ENCODE results near the gene SLC2A3. TPM values are rescaled to one million over a fixed set of nuclear protein-coding genes. Genes with fewer than 3 reads are reported as not detected.
A peak's percentile ranks its signal among the peaks of the same experiment; 100 is the strongest.
"Not testable (repeated sequence)": the region's sequence is repeated elsewhere in the genome, so short reads cannot be mapped to it uniquely, and the experiment has no call there.

Gene SLC2A3
- total RNA-seq, 1 experiment from 2014 or later, result 3,303 TPM

DNA sequence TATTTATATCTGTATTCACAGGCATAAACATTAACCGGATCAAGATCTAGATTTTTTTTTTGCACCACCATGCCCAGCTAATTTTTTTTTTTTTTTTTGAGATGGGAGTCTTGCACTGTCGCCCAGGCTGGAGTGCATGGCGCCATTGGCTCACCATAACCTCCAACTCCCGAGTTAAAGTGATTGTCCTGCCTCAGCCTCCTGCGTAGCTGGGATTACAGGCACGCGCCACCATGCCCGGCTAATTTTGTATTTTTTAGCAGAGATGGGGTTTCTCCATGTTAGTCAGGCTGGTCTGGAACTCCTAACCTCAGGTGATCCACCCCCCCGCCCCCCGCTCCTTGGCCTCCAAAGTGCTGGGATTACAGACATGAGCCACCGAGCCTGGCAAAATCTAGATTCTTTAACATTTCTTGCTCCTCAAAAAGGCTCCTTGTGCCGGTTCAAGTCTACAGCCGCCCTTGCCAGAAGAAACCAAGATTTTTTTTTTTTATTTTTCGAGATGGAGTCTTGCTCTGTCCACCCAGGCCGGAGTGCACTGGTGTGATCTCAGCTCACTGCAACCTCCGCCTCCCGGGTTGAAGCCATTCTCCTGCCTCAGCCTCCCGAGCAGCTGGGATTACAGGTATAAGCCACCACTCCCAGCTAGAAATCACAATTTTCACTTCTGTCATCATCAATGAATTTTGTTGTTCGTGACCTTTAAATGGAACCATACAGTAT is 36.9 kb upstream of the SLC2A3 start:
- Histone ChIP-seq H3K4me3 (ENCODE audit: low read depth, low read length) (peak overlapping the region; percentile 42), H3K36me3 (ENCODE audit: control insufficient read depth, insufficient read depth, low read length) (no peaks in the 10 kb centered on the region), H3K27me3 (replicated peaks; ENCODE audit: control insufficient read depth, insufficient read depth, low read length) (no peaks in the 10 kb centered on the region), H3K4me1 (peaks cover 50% of the 10 kb centered on the region), H3K9me3 (no peaks in the 10 kb centered on the region)
- Mint-ChIP-seq H3K9me3 (ENCODE audit: unreplicated experiment) (peaks cover 3% of the 10 kb centered on the region), H3K4me3 (ENCODE audit: unreplicated experiment) (peak overlapping the region; percentile 81), H3K27ac (ENCODE audit: unreplicated experiment) (peak overlapping the region; percentile 91), H3K27me3 (ENCODE audit: insufficient read depth, unreplicated experiment) (no peaks in the 10 kb centered on the region), H3K36me3 (ENCODE audit: insufficient read depth, unreplicated experiment) (peaks cover 79% of the 10 kb centered on the region), H3K4me1 (ENCODE audit: low read depth, unreplicated experiment) (peaks cover 29% of the 10 kb centered on the region)
- no TSS peak for BruUV-seq (replicated peaks)
- ChIA-PET POLR2A (interaction anchor here (0.6 to 1.8 kb wide), 6 partner anchors 13 to 1607 kb away, joined by 3 to 18 read pairs (median 4); partner anchors contain the start of gene SLC2A3), CTCF (interaction anchor here (0.7 to 1.0 kb wide), 2 partner anchors 9 to 40 kb away, joined by 3 read pairs; no protein-coding TSS in a partner anchor)
- intact Hi-C loops (cut with micrococcal nuclease; ENCODE audit: unreplicated experiment), result no loop called here
- peak in 1 of 2 experiments; percentile 58 for DNase-seq
- TF ChIP-seq, protein P1, sequence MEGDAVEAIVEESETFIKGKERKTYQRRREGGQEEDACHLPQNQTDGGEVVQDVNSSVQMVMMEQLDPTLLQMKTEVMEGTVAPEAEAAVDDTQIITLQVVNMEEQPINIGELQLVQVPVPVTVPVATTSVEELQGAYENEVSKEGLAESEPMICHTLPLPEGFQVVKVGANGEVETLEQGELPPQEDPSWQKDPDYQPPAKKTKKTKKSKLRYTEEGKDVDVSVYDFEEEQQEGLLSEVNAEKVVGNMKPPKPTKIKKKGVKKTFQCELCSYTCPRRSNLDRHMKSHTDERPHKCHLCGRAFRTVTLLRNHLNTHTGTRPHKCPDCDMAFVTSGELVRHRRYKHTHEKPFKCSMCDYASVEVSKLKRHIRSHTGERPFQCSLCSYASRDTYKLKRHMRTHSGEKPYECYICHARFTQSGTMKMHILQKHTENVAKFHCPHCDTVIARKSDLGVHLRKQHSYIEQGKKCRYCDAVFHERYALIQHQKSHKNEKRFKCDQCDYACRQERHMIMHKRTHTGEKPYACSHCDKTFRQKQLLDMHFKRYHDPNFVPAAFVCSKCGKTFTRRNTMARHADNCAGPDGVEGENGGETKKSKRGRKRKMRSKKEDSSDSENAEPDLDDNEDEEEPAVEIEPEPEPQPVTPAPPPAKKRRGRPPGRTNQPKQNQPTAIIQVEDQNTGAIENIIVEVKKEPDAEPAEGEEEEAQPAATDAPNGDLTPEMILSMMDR (IDR thresholded peaks at IDR 0.05; ENCODE audit: insufficient read depth in 1 of 2, low read depth in 1 of 2, low read length in 1 of 2, severe bottlenecking in 1 of 2, unreplicated experiment in 1 of 2), result no peak

DNA sequence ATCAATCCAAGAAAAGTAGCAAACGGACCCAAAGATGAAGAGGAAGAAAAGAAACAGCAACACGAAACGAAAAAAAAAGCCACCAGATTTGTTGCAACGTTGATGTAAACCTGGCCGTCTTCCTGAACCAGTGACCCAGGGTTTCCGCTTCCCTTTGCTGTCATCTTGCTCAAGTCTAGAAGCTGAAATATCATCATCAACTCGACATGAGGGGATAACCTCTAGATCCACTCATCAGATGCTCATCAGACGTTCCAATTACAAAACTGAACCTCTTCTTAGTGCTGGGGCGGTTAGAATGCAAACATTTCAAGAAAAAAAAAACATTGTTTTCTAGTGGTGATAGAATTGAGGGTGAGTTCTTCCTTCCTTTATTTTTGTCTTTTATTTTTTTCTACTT is 36.3 kb upstream of the SLC2A3 start:
- TSS peak; percentile 40 for BruUV-seq (replicated peaks)
- H3K4me3 Mint-ChIP-seq (ENCODE audit: unreplicated experiment), result peak overlapping the region; percentile 81
- POLR2A ChIA-PET, result interaction anchor here (0.6 to 1.8 kb wide), 4 partner anchors 13 to 1606 kb away, joined by 4 to 18 read pairs (median 7); partner anchors contain the start of gene SLC2A3

DNA sequence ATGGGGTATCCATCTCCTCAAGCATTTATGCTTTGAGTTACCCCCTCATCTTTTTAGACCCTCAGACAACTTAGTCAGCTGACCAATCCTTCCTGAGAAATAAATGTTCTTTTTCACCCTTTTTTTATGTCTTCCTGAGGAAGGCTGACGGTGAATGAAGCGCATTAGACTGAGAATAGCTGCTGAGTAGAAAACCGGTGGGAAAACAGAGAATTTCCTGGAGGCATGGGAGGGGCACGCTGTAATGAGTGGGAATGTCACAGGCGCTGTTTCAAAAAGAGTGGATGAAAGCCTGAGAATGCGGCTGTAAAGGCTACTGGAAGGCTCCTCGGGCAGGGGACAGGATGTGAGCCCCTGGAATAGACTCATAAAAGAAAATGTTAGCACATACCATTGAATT is 35.8 kb upstream of the SLC2A3 start:
- H3K36me3 Mint-ChIP-seq (ENCODE audit: insufficient read depth, unreplicated experiment), result peaks cover 83% of the 10 kb centered on the region
- CTCF ChIA-PET, result interaction anchor here (1.6 to 1.7 kb wide), 2 partner anchors 11 to 39 kb away, joined by 5 read pairs; no protein-coding TSS in a partner anchor
- DNase-seq, result peak in 1 of 2 experiments; percentile 31

More for the DNA sequence above, 36.3 kb upstream of the SLC2A3 start:
- CTCF ChIA-PET, result interaction anchor here (1.6 kb wide), 1 partner anchor 10 kb away, joined by 5 read pairs; no protein-coding TSS in a partner anchor
- H3K4me1 ChIP-seq, result peaks cover 50% of the 10 kb centered on the region
- H3K9me3 ChIP-seq; DNase-seq; intact Hi-C loops (cut with micrococcal nuclease; ENCODE audit: unreplicated experiment); H3K9me3 Mint-ChIP-seq (ENCODE audit: unreplicated experiment); H3K36me3 ChIP-seq (ENCODE audit: control insufficient read depth, insufficient read depth, low read length); H3K27me3 ChIP-seq (replicated peaks; ENCODE audit: control insufficient read depth, insufficient read depth, low read length); H3K27me3 Mint-ChIP-seq (ENCODE audit: insufficient read depth, unreplicated experiment): not testable (repeated sequence)
- peak overlapping the region; percentile 42 for H3K4me3 ChIP-seq (ENCODE audit: low read depth, low read length)
- Mint-ChIP-seq H3K36me3 (ENCODE audit: insufficient read depth, unreplicated experiment) (peaks cover 82% of the 10 kb centered on the region), H3K4me1 (ENCODE audit: low read depth, unreplicated experiment) (peaks cover 23% of the 10 kb centered on the region), H3K27ac (ENCODE audit: unreplicated experiment) (peak overlapping the region; percentile 91)

More for the DNA sequence above, 35.8 kb upstream of the SLC2A3 start:
- peak overlapping the region; percentile 43 for H3K4me3 ChIP-seq (ENCODE audit: low read depth, low read length)
- intact Hi-C loops (cut with micrococcal nuclease; ENCODE audit: unreplicated experiment); H3K27me3 Mint-ChIP-seq (ENCODE audit: insufficient read depth, unreplicated experiment); H3K9me3 ChIP-seq; H3K27me3 ChIP-seq (replicated peaks; ENCODE audit: control insufficient read depth, insufficient read depth, low read length); H3K9me3 Mint-ChIP-seq (ENCODE audit: unreplicated experiment); H3K36me3 ChIP-seq (ENCODE audit: control insufficient read depth, insufficient read depth, low read length); BruUV-seq (replicated peaks): not testable (repeated sequence)
- H3K4me1 Mint-ChIP-seq (ENCODE audit: low read depth, unreplicated experiment), result peaks cover 18% of the 10 kb centered on the region
- peaks cover 45% of the 10 kb centered on the region for H3K4me1 ChIP-seq
- POLR2A ChIA-PET, result interaction anchor here (1.1 to 13.7 kb wide), 5 partner anchors 11 to 120 kb away, joined by 5 to 749 read pairs (median 45); partner anchors contain the start of gene SLC2A3
- peak overlapping the region; percentile 76 for H3K27ac Mint-ChIP-seq (ENCODE audit: unreplicated experiment)
- H3K4me3 Mint-ChIP-seq (ENCODE audit: unreplicated experiment), result peak overlapping the region; percentile 75
